Sigmoid colon (tissue), 7 donors: Measurements from ENCODE around the gene ZMYND10. TPM values are rescaled to one million over a fixed set of nuclear protein-coding genes. Genes with fewer than 3 reads are reported as not detected.

Experiments used
- DNase-seq: peaks from one replicate; pipeline ENCODE4 v3.0.0-alpha.2; 2019
- H3K27ac ChIP-seq, 4 donors: fragments of 200-600 bp; sonication (generic); one replicate each; pipeline ENCODE4 v1.5.1; 2016 to 2019; ENCODE audit warnings: mild to moderate bottlenecking in 1 of 4
- H3K27me3 ChIP-seq, 3 donors: fragments of 200-600 bp; sonication (generic); one replicate each; pipeline ENCODE4 v1.5.1; 2019; ENCODE audit warnings: mild to moderate bottlenecking in 1 of 3
- H3K36me3 ChIP-seq, 4 donors: fragments of 200-600 bp; sonication (generic); one replicate each; pipeline ENCODE4 v1.5.1; 2016 to 2019
- H3K4me1 ChIP-seq, 4 donors: fragments of 200-600 bp; sonication (generic); one replicate each; pipeline ENCODE4 v1.5.1; 2017 to 2019
- H3K4me3 ChIP-seq, 4 donors: fragments of 200-600 bp; sonication (generic); one replicate each; pipeline ENCODE4 v1.5.1; 2017 to 2019; ENCODE audit warnings: mild to moderate bottlenecking in 2 of 4, moderate library complexity in 1 of 4
- H3K9me3 ChIP-seq, 4 donors: fragments of 200-600 bp in 3 of 4; sonication (generic) in 3 of 4; one replicate each; pipeline versions ENCODE4 v1.5.1 to v1.6.1; 2013 to 2019
- EP300 ChIP-seq, 4 donors: sonication (generic); formaldehyde crosslinking; IDR thresholded peaks; one replicate each; pipeline ENCODE4 v1.6.1; 2017; ENCODE audit warnings: antibody characterized with exemption in 4 of 4
- POLR2A ChIP-seq, 2 donors: fragments of 450-650 bp; IDR thresholded peaks; one replicate each; pipeline ENCODE4 v1.6.1; 2016; ENCODE audit warnings: antibody characterized with exemption in 2 of 2, mild to moderate bottlenecking in 2 of 2, moderate library complexity in 2 of 2
- POLR2AphosphoS5 ChIP-seq, 4 donors: sonication (generic); formaldehyde crosslinking; IDR thresholded peaks; one replicate each; pipeline ENCODE4 v1.6.1; 2017; ENCODE audit warnings: antibody characterized with exemption in 4 of 4
- WGBS, 2 donors: extraction: QIAGEN DNeasy Blood & Tissue Kit; methylation state at CpG; one replicate each; pipeline ENCODE4 v1.1.7; 2013; 5-methylcytosine and 5-hydroxymethylcytosine counted together
- intact Hi-C: fragments of 100-400 bp; cut with DNase I; formaldehyde crosslinking; loops from one replicate; pipeline ENCODE4 v1.15.1; 2023
- polyA plus RNA-seq, 3 donors: library from polyadenylated mRNA; stranded (reverse); fragments of 200-250 nt; gene quantifications; one replicate each; pipeline ENCODE4 v1.2.3, GENCODE V29; 2013
- total RNA-seq, 4 donors: library from RNA; depleted of rRNA; stranded (reverse); fragments of >200 nt; gene quantifications; one replicate each; pipeline ENCODE4 v1.1.0, GENCODE V29; 2016
- TF ChIP-seq, protein P1 (sequence below), 4 experiments: fragments of 450-650 bp in 3 of 4; fragments of 200-600 bp in 1 of 4; IDR thresholded peaks; one replicate each; pipeline ENCODE4 v1.5.1; 2016 to 2019; ENCODE audit warnings: antibody characterized with exemption in 4 of 4, mild to moderate bottlenecking in 3 of 4, moderate library complexity in 2 of 4
- donor health status: healthy with polysubstance abuse.
- donor health status: Bipolar disorder and iron deficiency.
- donor health status: healthy.

The ZMYND10 gene
- total and polyA plus RNA-seq, 7 donors = 0.77 to 1.2 TPM; not detected in 5

DNA sequence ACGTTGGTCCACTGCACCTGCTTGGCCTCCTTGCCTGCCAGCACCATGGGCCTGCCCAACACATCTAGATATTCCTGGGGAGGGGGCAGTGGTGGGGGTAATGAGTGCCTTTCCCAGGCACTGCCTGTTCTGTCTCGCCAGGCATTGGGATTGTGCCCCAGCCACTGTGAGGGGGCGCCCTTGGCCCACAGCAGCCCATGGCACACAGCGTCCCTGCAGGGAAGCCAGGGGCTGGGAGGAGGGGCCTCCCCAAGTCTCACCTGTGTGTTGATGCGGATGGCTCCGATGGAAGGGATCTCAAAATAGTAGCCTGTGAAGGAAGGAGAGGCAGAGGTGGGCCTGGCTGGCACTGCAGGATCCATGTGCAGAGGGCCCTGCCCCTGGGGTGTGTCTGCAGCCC lies 32.5 kb upstream of the ZMYND10 start:
- WGBS, 2 donors = 83 to 91% methylated on average over 6 of the region's 6 CpGs
- no peak overlapping the region for H3K27ac ChIP-seq
- TF ChIP-seq POLR2AphosphoS5 (IDR thresholded peaks at IDR 0.05) (no peak), EP300 (IDR thresholded peaks at IDR 0.05) (no peak), POLR2A (IDR thresholded peaks at IDR 0.05) (no peak)
- TF ChIP-seq, protein P1, sequence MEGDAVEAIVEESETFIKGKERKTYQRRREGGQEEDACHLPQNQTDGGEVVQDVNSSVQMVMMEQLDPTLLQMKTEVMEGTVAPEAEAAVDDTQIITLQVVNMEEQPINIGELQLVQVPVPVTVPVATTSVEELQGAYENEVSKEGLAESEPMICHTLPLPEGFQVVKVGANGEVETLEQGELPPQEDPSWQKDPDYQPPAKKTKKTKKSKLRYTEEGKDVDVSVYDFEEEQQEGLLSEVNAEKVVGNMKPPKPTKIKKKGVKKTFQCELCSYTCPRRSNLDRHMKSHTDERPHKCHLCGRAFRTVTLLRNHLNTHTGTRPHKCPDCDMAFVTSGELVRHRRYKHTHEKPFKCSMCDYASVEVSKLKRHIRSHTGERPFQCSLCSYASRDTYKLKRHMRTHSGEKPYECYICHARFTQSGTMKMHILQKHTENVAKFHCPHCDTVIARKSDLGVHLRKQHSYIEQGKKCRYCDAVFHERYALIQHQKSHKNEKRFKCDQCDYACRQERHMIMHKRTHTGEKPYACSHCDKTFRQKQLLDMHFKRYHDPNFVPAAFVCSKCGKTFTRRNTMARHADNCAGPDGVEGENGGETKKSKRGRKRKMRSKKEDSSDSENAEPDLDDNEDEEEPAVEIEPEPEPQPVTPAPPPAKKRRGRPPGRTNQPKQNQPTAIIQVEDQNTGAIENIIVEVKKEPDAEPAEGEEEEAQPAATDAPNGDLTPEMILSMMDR (IDR thresholded peaks at IDR 0.05) = no peak
- intact Hi-C loops = no loop called here
- no peak for DNase-seq
- H3K36me3 ChIP-seq = no peaks in the 10 kb centered on the region
- H3K4me1 ChIP-seq = no peaks in the 10 kb centered on the region
- no peak overlapping the region for H3K4me3 ChIP-seq
- no peaks in the 10 kb centered on the region for H3K9me3 ChIP-seq
- peaks cover 0 to 8% (median 0%) of the 10 kb centered on the region in 3 donors for H3K27me3 ChIP-seq

DNA sequence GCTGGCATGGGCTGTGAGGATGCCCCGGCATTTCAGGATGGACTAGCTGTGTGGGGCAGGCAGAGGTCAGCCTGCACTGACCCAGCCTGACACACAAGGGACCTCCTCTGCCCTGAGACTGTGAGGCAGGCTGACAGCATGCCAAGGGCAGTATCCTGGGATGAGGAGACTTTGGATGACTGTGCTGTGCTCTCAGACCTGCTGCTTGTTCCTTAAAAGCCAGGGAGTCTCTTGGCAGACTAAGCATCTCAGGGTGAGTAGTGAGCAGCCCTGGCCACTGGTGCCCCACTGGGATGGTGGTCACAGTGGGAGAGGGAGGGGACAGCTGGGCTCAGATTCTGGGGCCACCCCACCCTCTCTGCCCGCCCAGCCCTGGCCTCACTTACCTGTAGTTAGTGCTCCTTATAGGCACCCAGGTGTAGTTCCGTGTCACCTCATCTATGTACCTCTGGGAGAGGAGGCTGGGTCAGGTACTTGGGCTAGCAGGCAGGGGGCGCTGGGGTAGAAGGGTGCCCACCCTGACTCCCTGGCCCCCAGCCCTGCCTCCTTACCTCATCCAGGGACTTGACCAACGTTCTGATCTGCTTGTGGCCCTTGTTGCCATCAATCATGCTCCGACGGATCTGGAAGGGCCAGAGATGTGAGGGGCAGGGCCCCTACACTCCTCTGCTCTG lies 29.9 kb upstream of the ZMYND10 start:
- 64 to 80% methylated on average over 7 of the region's 7 CpGs for WGBS, 2 donors
- intact Hi-C loops = no loop called here
- peaks cover 0 to 26% (median 7%) of the 10 kb centered on the region in 3 donors for H3K27me3 ChIP-seq
- DNase-seq = no peak
- no peaks in the 10 kb centered on the region for H3K9me3 ChIP-seq
- no peaks in the 10 kb centered on the region for H3K36me3 ChIP-seq
- TF ChIP-seq EP300 (IDR thresholded peaks at IDR 0.05) = no peak
- TF ChIP-seq POLR2AphosphoS5 (IDR thresholded peaks at IDR 0.05) = no peak
- TF ChIP-seq, protein P1 (IDR thresholded peaks at IDR 0.05) = no peak
- TF ChIP-seq POLR2A (IDR thresholded peaks at IDR 0.05) = no peak
- no peaks in the 10 kb centered on the region for H3K4me1 ChIP-seq
- H3K4me3 ChIP-seq = no peak overlapping the region
- H3K27ac ChIP-seq = no peak overlapping the region

- no peaks in the 10 kb centered on the region for H3K4me1 ChIP-seq
- TF ChIP-seq EP300 (IDR thresholded peaks at IDR 0.05) (no peak), POLR2A (IDR thresholded peaks at IDR 0.05) (no peak), POLR2AphosphoS5 (IDR thresholded peaks at IDR 0.05) (no peak)
- TF ChIP-seq, protein P1 (IDR thresholded peaks at IDR 0.05) = no peak
- H3K27me3 ChIP-seq = peaks cover 0 to 33% (median 9%) of the 10 kb centered on the region in 3 donors
- H3K36me3 ChIP-seq = no peaks in the 10 kb centered on the region
- no peak overlapping the region for H3K27ac ChIP-seq
- no peak overlapping the region for H3K4me3 ChIP-seq
- intact Hi-C loops = no loop called here
- DNase-seq = no peak
- no peaks in the 10 kb centered on the region for H3K9me3 ChIP-seq
- WGBS, 2 donors = 76 to 77% methylated on average over 22 of the region's 22 CpGs
These were observed 29.1 kb upstream of the ZMYND10 start for GRCh38 chr3:50374363-50375257.

DNA sequence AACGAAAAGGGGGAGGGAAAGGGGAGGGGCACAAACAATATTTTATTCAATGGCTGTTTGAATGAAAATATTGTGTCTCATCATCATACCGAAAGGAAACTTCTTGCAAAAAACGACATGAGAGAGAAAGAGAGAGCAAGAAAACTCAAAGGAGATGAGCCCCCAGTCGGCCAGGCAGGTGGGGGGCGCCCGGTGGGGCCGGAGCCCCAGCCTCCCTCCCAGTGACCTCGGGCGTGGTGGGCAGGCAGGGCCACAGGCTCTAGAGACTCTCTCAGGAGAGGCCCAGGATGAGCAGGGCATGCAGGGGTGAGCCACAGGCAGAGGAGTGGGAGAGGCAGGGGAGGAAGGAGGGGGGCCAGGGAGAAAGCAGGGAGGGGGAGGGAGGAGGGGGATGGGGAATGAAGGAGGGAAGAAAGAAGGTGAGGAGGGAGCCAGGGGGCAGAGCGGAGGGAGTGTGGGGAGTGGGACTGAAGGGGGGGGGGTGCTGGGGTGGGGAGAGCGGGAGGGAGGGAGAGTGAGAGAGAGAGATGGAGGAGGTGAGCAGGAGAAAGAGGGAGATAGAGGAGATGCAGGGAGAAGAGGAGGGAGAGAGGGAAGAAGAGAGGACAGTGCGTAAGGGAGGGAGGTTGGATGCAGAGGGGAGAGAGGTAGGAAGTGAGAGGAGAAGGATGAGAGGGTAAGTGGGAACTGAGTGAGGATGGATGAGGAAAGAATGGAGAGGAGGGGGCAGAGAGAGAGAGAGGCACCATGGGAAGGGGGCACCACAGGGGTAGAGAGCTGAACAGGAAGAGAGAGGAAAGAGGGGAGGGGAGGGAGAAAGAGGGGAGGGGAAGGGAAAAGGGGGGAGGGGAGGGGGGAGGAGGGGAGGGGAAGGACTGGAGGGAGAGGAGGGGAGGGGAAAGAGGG lies 27.9 kb upstream of the ZMYND10 start:
- no peaks in the 10 kb centered on the region for H3K4me1 ChIP-seq
- H3K9me3 ChIP-seq = no peaks in the 10 kb centered on the region
- H3K36me3 ChIP-seq = no peaks in the 10 kb centered on the region
- peaks cover 0 to 42% (median 12%) of the 10 kb centered on the region in 3 donors for H3K27me3 ChIP-seq
- DNase-seq = no peak
- H3K27ac ChIP-seq = no peak overlapping the region
- intact Hi-C loops = no loop called here
- H3K4me3 ChIP-seq = no peak overlapping the region
- TF ChIP-seq POLR2A (IDR thresholded peaks at IDR 0.05) = no peak
- TF ChIP-seq, protein P1 (IDR thresholded peaks at IDR 0.05) = no peak
- no peak for TF ChIP-seq POLR2AphosphoS5 (IDR thresholded peaks at IDR 0.05)
- no peak for TF ChIP-seq EP300 (IDR thresholded peaks at IDR 0.05)
- WGBS, 2 donors = 61 to 64% methylated on average over 12 of the region's 12 CpGs
